OCI-LY7 (cell line): ENCODE data around the gene HS3ST5. TPM values are rescaled to one million over a fixed set of nuclear protein-coding genes. Genes with fewer than 3 reads are reported as not detected.

Experiments
- BruUV-seq: library from RNA; stranded (reverse); fragments of 400-500 nt; replicated peaks from 2 replicates; lab custom pipeline; 2021; lab: Mats Ljungman, UMichigan
- CTCF ChIA-PET: fragments of 300-600 bp; sonication (Branson Sonifier 250); formaldehyde crosslinking; loops from one replicate; lab custom pipeline; 2022; ENCODE audit warnings: antibody characterized with exemption; ENCODE audit not compliant: unreplicated experiment; lab: Charles Lee
- POLR2A ChIA-PET: fragments of 300-600 bp; sonication (Branson Sonifier 250); formaldehyde crosslinking; loops from one replicate; lab custom pipeline; 2022; ENCODE audit warnings: antibody characterized with exemption; lab: Charles Lee
- DNase-seq: peaks from one replicate; pipeline ENCODE4 v3.0.0-alpha.2; 2015; ENCODE audit warnings: low spot score
- H2AFZ ChIP-seq: fragments of 200-600 bp; sonication (generic), shearing (Covaris generic); 2 replicates; pipeline ENCODE4 v1.6.1; 2014; ENCODE audit warnings: mild to moderate bottlenecking, antibody characterized with exemption, low read length, moderate library complexity
- H3K27ac ChIP-seq: fragments of 200-600 bp; sonication (generic); 2 replicates; pipeline ENCODE4 v1.5.1; 2014; ENCODE audit warnings: mixed run types, low read depth, mild to moderate bottlenecking, moderate library complexity, low read length, inconsistent platforms; ENCODE audit not compliant: poor library complexity, severe bottlenecking
- H3K36me3 ChIP-seq: fragments of 200-600 bp; sonication (generic); 2 replicates; pipeline ENCODE4 v1.6.1; 2014; ENCODE audit warnings: mild to moderate bottlenecking, antibody characterized with exemption, low read length, moderate library complexity, mixed read lengths; ENCODE audit not compliant: insufficient read depth
- H3K4me1 ChIP-seq: fragments of 200-600 bp; sonication (generic); 2 replicates; pipeline ENCODE4 v1.5.1; 2014; ENCODE audit warnings: mild to moderate bottlenecking, low read length; ENCODE audit not compliant: insufficient read depth, poor library complexity, severe bottlenecking
- H3K4me2 ChIP-seq: fragments of 200-600 bp; sonication (generic); 2 replicates; pipeline ENCODE4 v1.6.1; 2014; ENCODE audit warnings: mild to moderate bottlenecking, low read length
- H3K4me3 ChIP-seq: fragments of 200-600 bp; sonication (generic); 2 replicates; pipeline ENCODE4 v1.5.1; 2014; ENCODE audit warnings: mild to moderate bottlenecking, low read depth, low read length; ENCODE audit not compliant: poor library complexity, severe bottlenecking
- H3K79me2 ChIP-seq: fragments of 200-600 bp; sonication (generic); 2 replicates; pipeline ENCODE4 v1.6.1; 2016; ENCODE audit warnings: low read depth, mild to moderate bottlenecking, low read length, moderate library complexity, mixed read lengths; ENCODE audit not compliant: insufficient read depth
- H3K9me2 ChIP-seq: fragments of 200-600 bp; sonication (generic); 2 replicates; pipeline ENCODE4 v1.6.1; 2016; ENCODE audit warnings: mild to moderate bottlenecking, low read length, mixed read lengths; ENCODE audit not compliant: insufficient read depth
- H3K9me3 ChIP-seq: fragments of 200-600 bp; sonication (generic); 2 replicates; pipeline ENCODE4 v1.6.1; 2014; ENCODE audit warnings: mild to moderate bottlenecking, mixed run types, low read length, mixed read lengths
- H4K20me1 ChIP-seq: fragments of 200-600 bp; sonication (generic); 2 replicates; pipeline ENCODE4 v1.6.1; 2014; ENCODE audit warnings: mild to moderate bottlenecking, antibody characterized with exemption, low read length, moderate library complexity, mixed read lengths; ENCODE audit not compliant: insufficient read depth
- EZH2phosphoT487 ChIP-seq: fragments of 200-600 bp; sonication (generic); IDR thresholded peaks from 2 replicates; pipeline ENCODE4 v1.6.1; 2018; ENCODE audit warnings: low read depth, borderline replicate concordance, mild to moderate bottlenecking, mixed run types, antibody characterized with exemption, low read length, moderate library complexity, mixed read lengths
- intact Hi-C: fragments of 100-400 bp; cut with micrococcal nuclease; formaldehyde crosslinking; loops from one replicate; pipeline ENCODE4 v1.10.0; 2022; ENCODE audit not compliant: unreplicated experiment
- total RNA-seq, 2 experiments: library from RNA; depleted of rRNA in 1 of 2; stranded (reverse); fragments of >200 nt in 1 of 2; shearing (Covaris generic) in 1 of 2; gene quantifications; 2 replicates each; pipeline ENCODE4 v1.2.3, GENCODE V29; 2014 to 2022
- TF ChIP-seq, protein P1 (sequence below): fragments of 200-600 bp; sonication (generic); conservative IDR thresholded peaks from 2 replicates; pipeline ENCODE4 v1.5.1; 2014; ENCODE audit warnings: mild to moderate bottlenecking, antibody characterized with exemption, low read length, moderate library complexity, mixed read lengths

The HS3ST5 gene
- total RNA-seq, 2 experiments from 2014 or later, result not detected

- Histone ChIP-seq H4K20me1 (no peaks in the 10 kb centered on the region), H3K4me3 (no peak overlapping the region), H3K79me2 (no peaks in the 10 kb centered on the region), H3K4me1 (no peaks in the 10 kb centered on the region), H3K9me2 (no peaks in the 10 kb centered on the region), H3K27ac (no peak overlapping the region), H2AFZ (no peak overlapping the region), H3K36me3 (no peaks in the 10 kb centered on the region), H3K9me3 (no peaks in the 10 kb centered on the region), H3K4me2 (no peak overlapping the region)
- ChIA-PET POLR2A (no interaction called here), CTCF (no interaction called here)
- TF ChIP-seq EZH2phosphoT487, result no peak
- TF ChIP-seq, protein P1, sequence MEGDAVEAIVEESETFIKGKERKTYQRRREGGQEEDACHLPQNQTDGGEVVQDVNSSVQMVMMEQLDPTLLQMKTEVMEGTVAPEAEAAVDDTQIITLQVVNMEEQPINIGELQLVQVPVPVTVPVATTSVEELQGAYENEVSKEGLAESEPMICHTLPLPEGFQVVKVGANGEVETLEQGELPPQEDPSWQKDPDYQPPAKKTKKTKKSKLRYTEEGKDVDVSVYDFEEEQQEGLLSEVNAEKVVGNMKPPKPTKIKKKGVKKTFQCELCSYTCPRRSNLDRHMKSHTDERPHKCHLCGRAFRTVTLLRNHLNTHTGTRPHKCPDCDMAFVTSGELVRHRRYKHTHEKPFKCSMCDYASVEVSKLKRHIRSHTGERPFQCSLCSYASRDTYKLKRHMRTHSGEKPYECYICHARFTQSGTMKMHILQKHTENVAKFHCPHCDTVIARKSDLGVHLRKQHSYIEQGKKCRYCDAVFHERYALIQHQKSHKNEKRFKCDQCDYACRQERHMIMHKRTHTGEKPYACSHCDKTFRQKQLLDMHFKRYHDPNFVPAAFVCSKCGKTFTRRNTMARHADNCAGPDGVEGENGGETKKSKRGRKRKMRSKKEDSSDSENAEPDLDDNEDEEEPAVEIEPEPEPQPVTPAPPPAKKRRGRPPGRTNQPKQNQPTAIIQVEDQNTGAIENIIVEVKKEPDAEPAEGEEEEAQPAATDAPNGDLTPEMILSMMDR, result no peak
- DNase-seq, result no peak
- intact Hi-C loops, result no loop called here
- BruUV-seq, result no TSS peak
Observed at GRCh38 chr6:114042267-114043016, 300.4 kb downstream of the HS3ST5 start.

GRCh38 chr6:114040871-114041270 is 302.0 kb downstream of the HS3ST5 start:
- no TSS peak for BruUV-seq
- Histone ChIP-seq H3K27ac (no peak overlapping the region), H3K4me2 (no peak overlapping the region), H3K4me1 (no peaks in the 10 kb centered on the region), H4K20me1 (no peaks in the 10 kb centered on the region), H3K9me3 (no peaks in the 10 kb centered on the region), H3K4me3 (no peak overlapping the region), H2AFZ (no peak overlapping the region), H3K9me2 (no peaks in the 10 kb centered on the region), H3K79me2 (no peaks in the 10 kb centered on the region), H3K36me3 (no peaks in the 10 kb centered on the region)
- CTCF ChIA-PET, result no interaction called here
- intact Hi-C loops, result no loop called here
- no peak for DNase-seq
- POLR2A ChIA-PET, result interaction anchor here (1.1 kb wide), 1 partner anchor 10 kb away, joined by 3 read pairs; no protein-coding TSS in a partner anchor
- TF ChIP-seq, protein P1, result no peak
- TF ChIP-seq EZH2phosphoT487, result no peak

- intact Hi-C loops, result no loop called here
- DNase-seq, result no peak
- TF ChIP-seq EZH2phosphoT487, result no peak
- TF ChIP-seq, protein P1, result no peak
- CTCF ChIA-PET, result no interaction called here
- no peaks in the 10 kb centered on the region for H3K79me2 ChIP-seq
- no peaks in the 10 kb centered on the region for H3K9me3 ChIP-seq
- no peak overlapping the region for H3K27ac ChIP-seq
- no peaks in the 10 kb centered on the region for H4K20me1 ChIP-seq
- no peaks in the 10 kb centered on the region for H3K4me1 ChIP-seq
- H2AFZ ChIP-seq, result no peak overlapping the region
- no TSS peak for BruUV-seq
- H3K9me2 ChIP-seq, result no peaks in the 10 kb centered on the region
- no peak overlapping the region for H3K4me2 ChIP-seq
- H3K4me3 ChIP-seq, result no peak overlapping the region
- POLR2A ChIA-PET, result interaction anchor here (0.6 kb wide), 1 partner anchor 9 kb away, joined by 3 read pairs; no protein-coding TSS in a partner anchor
- no peaks in the 10 kb centered on the region for H3K36me3 ChIP-seq
Observed at GRCh38 chr6:114039841-114040240, 303.0 kb downstream of the HS3ST5 start.
